H54 (cell line): ENCODE data around the gene CELA2A.
"Not testable (repeated sequence)": the region's sequence is repeated elsewhere in the genome, so short reads cannot be mapped to it uniquely, and the experiment has no call there.

Experiments
- DNase-seq: peaks from one replicate; pipeline ENCODE4 v3.0.0; 2011; ENCODE audit warnings: low spot score, mixed read lengths; ENCODE audit not compliant: insufficient read length
- FAIRE-seq: peaks from 3 replicates; lab custom pipeline; 2011; peaks lifted over from hg19 to GRCh38; lab: Jason Lieb, UNC
- POLR2A ChIP-seq: IDR thresholded peaks from 2 replicates; pipeline ENCODE4 v1.6.1; 2011; ENCODE audit warnings: low read depth, mild to moderate bottlenecking, low read length

Gene CELA2A

DNA sequence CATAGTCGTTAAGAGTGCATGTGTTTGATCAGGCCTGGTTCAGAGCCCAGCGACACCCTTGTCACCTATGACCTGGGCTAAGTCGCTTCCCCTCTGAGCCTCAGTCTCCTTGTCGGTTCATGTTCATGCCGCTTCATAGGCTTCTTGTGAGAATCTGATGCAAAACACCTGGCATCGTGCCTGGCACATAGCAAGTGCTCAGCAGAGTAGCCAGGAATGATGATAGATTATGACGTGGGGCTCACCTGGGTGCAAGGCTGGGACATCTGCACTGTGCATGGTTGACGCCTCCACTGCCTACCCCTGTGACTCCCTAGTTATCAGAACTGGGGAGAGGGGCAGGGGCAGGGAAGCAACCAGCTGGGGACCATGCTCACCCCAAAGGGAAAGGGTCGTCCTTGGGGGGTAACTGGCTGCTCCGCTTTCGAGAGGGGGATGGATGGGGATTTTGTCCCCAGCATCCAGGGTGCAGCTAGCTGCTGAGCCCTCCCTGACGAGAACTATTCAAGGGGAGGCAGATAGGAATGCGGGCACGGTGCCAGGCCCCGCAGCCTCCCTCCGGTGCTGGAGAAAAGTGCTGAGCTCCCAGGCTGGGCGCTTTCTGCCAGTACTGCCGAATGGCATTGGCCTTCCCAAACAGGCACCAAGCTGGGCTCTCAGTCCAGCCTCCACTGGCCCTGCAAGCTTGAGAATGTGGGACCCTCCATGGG, 37.6 kb upstream of the CELA2A start:
- no peak for TF ChIP-seq POLR2A
- DNase-seq, result no peak
- FAIRE-seq, result no peak

- no peak for DNase-seq
- no peak for FAIRE-seq
- no peak for TF ChIP-seq POLR2A
Observed at GRCh38 chr1:15420853-15421465, 35.6 kb upstream of the CELA2A start.

DNA sequence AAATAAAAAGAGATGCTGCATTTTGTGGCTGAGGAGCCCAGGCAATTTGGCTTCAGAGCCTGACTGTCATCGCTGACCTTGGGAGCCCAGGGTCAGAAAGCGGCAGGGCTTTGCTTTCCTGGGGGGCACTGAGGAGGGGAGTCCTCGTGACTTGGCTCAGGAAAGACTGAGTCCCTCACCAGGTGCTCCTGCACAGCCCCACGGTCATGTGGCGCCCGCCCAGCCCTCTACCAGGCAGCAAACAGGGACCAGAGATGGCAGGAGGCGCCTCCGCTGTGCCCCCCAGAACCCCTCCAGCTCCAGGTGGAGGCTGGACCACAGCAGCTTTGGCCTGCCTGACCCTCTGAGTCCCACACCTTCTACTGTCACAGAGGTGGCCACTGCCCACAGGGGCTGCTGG, 33.7 kb upstream of the CELA2A start:
- no peak for TF ChIP-seq POLR2A
- FAIRE-seq, result no peak
- no peak for DNase-seq

- TF ChIP-seq POLR2A, result no peak
- no peak for DNase-seq
- no peak for FAIRE-seq
Observed at GRCh38 chr1:15423355-15424077, 33.0 kb upstream of the CELA2A start.

- FAIRE-seq, result no peak
Observed at GRCh38 chr1:15424146-15424667, 32.3 kb upstream of the CELA2A start.

GRCh38 chr1:15424981-15425380, 31.6 kb upstream of the CELA2A start:
- FAIRE-seq, result no peak
- no peak for DNase-seq
- TF ChIP-seq POLR2A, result no peak

More at GRCh38 chr1:15424146-15424667, 32.3 kb upstream of the CELA2A start:
- no peak for TF ChIP-seq POLR2A
- DNase-seq, result no peak

DNA sequence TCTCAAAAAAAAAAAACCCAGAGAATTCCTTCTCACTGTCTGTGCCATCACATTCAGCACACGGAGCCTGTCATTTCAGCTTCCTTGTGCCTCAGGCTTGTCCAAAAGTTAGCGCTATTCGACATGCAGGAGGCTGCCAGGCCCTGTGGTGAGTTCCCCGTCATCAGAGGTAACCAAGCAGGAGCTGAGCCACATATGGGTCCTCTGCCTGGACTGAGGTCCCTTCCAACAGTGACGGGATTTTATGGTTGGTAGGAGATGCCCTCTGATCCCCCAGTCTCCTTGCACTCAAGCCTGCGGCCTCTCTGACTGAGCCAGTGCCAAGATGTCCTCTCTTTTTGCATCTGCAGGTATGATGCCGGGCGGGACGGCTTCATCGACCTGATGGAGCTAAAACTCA, 31.0 kb upstream of the CELA2A start:
- no peak for DNase-seq
- TF ChIP-seq POLR2A, result no peak
- FAIRE-seq, result no peak

DNA sequence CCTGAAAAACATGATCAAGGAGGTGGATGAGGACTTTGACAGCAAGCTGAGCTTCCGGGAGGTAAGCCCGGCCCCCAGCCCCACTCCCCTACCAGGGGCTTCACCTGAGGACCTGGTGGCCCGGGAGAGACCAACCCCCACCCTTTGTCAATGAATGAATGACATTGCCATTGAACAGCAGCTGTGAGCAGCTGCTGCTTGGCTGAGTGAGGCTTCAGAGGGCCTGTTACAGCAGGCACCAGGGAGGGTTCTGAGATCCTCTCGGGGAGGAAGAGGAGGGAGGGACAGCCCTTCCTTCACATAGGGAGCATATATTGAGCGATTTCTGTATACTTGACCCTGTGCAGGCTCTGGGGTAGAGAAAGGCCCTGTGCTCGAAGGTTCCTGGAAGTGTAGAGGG, 30.6 kb upstream of the CELA2A start:
- TF ChIP-seq POLR2A, result no peak
- DNase-seq (no peak), FAIRE-seq (no peak)

DNA sequence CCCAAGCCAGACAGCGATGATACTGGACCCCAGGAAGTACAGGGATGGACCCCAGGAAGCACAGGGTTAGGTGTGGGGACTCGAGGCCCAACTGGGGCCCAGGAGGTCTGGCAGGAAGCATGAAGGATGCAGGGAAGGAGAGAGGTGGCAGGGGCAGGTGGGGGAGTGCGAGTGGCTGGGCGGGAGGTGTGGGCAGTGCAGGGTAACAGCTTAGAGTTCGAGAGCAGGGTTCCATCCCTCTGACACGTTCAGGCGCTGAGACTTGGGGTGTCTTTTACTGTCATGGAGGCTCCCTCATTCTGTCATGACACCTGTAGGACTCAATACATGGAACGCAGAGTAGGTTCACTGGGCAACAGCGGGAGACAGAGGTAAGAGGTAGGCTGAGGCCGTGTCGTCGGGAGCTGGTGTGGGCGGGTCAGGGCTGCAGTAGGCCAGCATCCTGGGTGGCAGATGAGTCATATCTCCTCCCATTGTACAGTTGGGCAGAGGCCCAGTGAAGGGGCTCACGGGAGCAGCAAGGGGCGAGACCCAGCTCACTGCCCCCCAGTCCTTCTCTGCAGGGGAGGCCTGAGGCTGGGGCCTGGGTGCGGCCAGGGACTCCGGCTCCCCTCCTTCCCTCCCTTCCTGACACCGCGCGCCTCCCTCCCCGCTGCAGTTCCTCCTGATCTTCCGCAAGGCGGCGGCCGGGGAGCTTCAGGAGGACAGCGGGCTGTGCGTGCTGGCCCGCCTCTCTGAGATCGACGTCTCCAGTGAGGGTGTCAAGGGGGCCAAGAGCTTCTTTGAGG, 29.8 kb upstream of the CELA2A start:
- no peak for FAIRE-seq

GRCh38 chr1:15427280-15427666, 29.3 kb upstream of the CELA2A start:
- FAIRE-seq (no peak), DNase-seq (no peak)
- no peak for TF ChIP-seq POLR2A

More for the DNA sequence above, 29.8 kb upstream of the CELA2A start:
- no peak for TF ChIP-seq POLR2A
- no peak for DNase-seq

DNA sequence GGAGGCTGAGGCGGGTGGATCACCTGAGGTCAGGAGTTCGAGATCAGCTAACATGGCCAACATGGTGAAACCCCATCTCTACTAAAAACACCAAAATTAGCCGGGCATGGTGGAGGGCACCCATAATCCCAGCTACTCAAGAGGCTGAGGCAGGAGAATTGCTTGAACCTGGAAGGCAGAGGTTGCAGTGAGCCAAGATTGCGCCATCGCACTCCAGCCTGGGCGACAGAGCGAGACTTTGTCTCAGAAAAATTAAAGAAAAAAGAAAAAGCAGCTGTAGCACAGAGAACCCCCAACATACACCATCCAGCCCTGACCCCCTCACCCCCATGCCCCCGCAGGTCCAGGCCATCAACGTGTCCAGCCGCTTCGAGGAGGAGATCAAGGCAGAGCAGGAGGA, 28.3 kb upstream of the CELA2A start:
- DNase-seq, FAIRE-seq: not testable (repeated sequence)

- no peak for FAIRE-seq
- no peak for DNase-seq
- no peak for TF ChIP-seq POLR2A
Observed at GRCh38 chr1:15428815-15429435, 27.6 kb upstream of the CELA2A start.

DNA sequence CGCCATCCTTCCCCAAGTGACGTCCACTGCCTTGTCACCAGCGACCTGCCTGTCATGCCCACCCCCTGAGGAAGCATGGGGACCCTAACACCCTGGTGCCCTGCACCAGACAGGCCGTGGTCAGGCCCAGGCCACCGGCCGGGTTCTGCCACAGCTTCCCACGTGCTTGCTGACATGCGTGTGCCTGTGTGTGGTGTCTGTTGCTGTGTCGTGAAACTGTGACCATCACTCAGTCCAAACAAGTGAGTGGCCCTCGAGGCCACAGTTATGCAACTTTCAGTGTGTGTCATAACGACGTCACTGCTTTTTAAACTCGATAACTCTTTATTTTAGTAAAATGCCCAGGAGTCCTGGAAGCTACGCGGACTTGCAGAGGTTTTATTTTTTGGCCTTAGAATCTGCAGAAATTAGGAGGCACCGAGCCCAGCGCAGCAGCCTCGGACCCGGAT, 26.8 kb upstream of the CELA2A start:
- no peak for TF ChIP-seq POLR2A
- no peak for DNase-seq
- no peak for FAIRE-seq
